GM18505 (cell line): ENCODE data around the gene RUFY4.

Source experiments
- ATAC-seq: cut with Tn5 transposase; IDR thresholded peaks from one replicate; pipeline ENCODE4 v1.9.1; 2021; ENCODE audit not compliant: unreplicated experiment
- POLR2A ChIP-seq: IDR thresholded peaks from 4 replicates; pipeline ENCODE4 v1.6.1; 2011; ENCODE audit warnings: borderline replicate concordance; ENCODE audit not compliant: insufficient read depth, insufficient read length; ENCODE audit errors: extremely low read depth

RUFY4 gene, protein sequence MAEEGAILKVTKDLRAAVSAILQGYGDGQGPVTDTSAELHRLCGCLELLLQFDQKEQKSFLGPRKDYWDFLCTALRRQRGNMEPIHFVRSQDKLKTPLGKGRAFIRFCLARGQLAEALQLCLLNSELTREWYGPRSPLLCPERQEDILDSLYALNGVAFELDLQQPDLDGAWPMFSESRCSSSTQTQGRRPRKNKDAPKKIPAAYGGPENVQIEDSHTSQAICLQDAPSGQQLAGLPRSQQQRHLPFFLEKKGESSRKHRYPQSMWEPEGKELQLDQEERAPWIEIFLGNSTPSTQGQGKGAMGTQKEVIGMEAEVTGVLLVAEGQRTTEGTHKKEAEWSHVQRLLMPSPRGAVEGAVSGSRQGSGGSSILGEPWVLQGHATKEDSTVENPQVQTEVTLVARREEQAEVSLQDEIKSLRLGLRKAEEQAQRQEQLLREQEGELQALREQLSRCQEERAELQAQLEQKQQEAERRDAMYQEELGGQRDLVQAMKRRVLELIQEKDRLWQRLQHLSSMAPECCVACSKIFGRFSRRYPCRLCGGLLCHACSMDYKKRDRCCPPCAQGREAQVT

DNA sequence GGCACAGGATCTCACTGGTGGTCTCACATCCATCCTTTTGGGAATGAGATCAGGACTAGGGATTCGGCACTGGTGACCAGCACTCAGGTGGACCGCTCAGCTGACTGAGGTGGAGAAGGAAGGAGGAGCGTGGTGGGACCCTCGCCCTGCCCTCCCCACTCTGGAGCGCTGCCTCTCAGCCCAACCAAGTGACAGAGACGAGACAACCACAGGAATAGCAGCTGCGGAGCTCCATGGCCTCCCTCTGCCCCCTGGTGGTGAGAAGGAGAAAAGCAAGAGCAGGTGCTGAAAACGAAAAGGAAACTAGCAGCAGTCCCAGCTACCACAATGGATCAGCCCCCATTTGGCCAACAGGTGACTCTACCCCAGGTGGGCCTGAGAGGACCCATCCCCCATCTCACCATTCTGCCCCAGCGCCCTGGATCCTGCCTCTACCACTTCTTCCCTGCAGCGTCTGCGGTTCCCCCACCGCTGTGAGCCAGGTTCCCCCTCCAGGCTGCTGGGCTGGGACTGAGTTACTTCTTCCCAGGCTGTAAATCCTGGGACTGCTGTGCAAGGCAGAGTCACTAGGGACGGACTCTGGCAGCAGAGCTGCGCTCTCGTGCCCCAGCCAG is at the start of gene RUFY4:
TSS of gene RUFY4 (plus strand) at position 533 of the 614 bp plus-strand sequence. CDS start 1,353 bp downstream, outside the sequence.
- ATAC-seq: peak; percentile 62

DNA sequence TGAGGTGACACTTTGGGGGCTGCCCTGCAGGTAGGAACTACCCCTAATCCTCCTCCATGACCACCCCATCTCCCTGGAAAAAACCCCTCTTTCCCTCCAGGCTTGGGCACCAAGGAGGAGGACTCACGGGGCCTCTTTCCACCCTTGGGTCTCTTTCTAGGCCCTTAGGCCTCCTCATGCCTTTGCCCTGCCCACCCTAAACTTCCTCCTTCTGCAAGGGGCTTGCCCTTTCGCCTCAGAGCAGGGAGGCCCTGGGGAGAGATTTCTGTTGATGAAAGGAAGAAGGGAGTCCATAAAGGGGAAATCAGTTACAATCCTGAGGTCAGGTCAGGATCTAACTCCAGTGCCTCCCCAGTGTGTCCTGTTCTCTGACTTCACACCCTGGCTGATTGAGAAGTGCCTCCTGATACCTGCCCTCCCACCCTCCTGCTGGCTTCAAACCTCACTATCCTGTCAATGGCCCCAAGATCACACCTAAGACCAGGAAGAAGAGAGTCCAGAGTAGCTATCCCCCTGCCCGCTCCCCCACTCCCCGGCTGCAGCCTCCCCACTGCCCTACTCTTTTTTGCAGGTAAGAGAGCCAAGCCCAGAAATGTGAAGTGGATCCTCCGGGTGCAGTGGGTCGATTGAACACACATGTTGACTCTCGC is 49.5 kb upstream of the RUFY4 start:
- ATAC-seq: no peak
- TF ChIP-seq POLR2A: no peak

DNA sequence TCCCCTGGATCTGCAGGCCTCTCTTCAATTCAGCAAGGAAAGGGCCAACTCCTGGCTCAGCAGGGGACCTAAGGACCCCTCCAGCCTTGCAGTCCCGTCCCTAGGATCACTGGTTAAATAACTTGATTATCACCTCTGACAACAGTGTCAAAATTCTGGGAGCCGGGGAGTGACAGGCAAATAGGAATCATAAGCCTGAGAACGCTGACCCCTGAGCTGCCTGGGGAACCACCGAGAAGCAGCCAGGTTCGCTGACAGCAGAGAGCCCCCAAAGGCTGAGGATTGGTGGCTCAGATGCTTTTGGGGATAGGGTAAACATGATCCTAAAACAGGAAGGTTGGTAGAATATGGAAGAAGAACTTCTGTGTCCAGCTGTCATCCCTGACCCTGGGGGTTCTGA is 48.8 kb upstream of the RUFY4 start:
- TF ChIP-seq POLR2A: no peak
- no peak for ATAC-seq

DNA sequence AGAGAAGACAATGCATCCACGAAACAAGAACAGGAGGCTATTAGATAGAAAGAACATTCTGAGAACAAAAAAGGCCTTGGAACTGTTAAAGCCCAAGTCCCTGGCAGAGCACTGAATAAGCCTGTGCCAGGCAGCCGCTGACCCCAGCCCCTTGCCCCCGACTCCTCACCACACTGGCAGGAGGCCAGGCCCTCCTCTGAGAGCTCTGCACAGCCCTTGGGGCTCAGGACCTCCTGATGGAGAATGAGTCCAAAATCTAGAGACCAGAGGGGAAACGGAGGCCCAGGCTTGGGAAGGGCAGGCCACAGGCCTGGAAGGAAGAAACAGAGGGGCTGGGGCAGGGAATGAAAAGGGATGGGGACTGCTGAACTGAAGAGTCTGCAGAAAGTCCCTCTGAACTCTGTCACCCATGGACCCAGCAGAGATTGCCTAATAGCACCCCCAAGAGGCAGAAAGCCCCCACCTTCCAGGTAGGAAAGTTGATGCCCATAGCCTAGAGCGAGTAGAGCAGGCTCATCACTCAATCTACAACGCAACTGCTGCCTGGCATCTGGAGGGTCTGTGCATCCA is 48.0 kb upstream of the RUFY4 start:
- ATAC-seq: no peak
- TF ChIP-seq POLR2A: no peak

DNA sequence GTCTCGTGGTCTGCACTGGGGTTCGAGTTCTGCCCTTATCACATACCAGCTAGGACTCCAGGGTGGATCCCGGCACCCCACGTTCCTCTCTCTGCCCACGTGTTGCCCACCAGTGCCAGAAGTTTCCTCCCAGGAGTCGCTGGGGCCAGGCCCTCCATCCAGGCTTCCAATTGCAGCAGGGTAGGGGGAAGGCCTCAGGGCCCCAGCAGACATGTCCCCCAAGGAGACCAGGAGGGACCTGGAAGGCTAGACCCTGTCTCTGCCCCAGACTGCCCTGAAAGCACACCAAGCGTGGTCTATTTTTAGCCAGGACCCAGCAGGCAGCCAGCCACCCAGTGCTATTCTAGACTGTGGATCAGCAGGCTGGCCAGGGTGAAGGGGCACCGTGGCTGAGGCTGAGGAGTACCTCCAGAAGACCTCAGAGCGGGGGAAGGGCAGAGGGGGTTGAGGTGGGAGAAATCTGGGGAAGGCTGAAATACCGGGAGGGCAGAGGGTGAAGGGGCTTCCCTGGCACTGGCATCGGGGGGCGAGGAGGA is 47.4 kb upstream of the RUFY4 start:
- TF ChIP-seq POLR2A: no peak
- ATAC-seq: no peak

DNA sequence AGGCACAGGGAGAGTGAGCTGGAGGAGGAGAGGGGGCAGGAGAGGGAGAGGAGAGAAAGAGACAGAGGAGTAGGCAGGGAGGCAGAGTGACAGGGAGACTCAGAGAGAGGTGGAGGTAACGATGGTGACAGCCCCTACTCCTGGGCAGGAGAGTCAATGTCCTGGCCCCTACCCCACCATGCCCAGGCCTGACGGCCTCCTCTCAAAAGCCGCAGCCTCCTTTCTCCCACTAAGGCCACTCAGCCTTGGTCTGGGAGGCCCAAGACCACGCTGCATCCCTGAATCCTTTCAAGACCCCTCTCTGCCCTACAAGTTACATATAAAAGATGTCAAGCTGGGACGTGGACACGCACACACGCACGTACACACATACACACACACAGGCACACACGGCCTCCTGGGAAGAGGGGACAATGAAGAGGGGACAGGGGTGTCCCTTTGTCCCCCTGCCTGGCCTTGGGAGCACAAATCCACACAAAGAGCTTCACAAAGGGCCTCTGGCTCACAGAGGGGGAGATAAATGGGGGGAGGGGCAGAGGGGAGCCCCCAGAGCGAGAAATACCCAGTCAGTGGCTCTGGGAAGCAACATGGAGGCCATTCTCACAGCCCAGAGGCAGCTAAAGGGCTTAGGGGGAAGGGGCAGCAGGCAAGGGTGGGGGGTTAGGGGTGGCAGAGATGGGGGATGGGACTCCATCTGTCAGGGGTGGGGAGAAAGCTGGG is 46.8 kb upstream of the RUFY4 start:
- ATAC-seq: no peak
- TF ChIP-seq POLR2A: no peak

DNA sequence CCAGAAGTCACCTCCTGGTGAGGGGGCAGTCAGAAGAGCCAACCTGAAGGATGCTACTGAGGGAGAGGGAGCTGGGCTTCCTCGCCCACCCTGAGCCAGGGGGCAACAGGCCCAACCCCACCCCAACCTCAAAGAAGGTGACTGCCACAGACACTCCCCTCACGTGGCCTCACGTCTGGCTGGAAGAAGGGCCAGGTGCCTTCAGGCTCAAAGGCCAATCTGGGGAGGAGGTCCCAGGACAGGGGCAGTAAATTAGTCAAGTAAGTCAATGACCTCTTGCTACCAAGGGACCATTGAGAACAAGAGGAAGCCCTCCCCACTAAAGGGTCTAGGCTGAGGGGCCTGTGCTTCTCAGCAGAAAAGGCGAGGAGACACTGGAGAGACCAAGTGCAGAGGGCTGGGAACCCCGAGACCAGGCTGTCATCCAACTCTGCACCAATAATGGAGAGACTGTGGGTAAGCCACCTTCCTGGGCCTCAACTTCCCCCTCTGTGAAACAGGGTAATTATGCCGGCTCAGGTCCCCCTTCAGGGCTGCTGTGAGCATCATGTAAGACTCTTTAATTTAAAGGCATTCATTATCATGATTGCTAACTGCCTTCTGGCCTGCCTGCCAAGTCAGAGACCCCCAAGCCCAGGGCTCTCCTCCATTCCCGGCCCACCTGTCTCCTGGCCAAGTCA is 46.1 kb upstream of the RUFY4 start:
- TF ChIP-seq POLR2A: no peak
- no peak for ATAC-seq

DNA sequence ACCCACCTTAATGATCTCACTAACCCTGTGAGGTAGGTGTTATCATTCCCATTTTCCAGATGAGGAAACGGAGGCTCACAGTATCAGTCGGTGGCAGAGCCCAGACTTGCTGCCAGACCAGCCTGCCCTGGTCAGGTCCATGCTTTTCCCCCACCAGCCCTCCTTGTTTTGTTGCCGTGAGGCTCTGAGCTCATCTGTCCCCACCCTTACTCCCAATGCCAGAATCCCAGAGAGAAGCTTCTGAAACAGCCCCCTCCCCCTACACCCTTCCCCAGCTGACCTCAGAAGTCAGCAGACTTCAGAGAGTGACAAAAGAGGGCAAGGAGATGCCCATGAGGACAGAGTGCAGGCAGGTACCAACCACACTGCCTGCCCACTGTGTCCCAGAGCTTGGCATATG is 45.4 kb upstream of the RUFY4 start:
- no peak for ATAC-seq
- TF ChIP-seq POLR2A: no peak

DNA sequence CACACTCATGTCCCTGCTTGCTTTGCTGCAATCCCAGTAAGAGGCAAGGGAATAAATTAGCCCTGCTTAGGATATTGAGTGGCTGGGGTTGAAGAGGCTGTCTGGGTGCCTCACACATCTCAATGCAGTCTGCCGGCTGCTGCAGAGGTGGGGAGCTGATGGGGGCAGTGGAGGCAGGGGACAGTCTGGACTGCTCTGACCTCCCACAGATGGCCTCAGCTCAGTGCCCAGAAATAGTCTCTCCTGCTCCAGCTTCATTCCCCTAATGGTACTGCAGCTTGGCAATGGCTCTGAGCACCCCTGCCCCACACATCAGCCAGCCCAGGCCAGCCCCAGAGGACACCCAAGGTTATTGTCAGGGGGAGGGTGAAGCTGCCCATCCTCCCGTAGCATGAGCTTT is 44.7 kb upstream of the RUFY4 start:
- no peak for TF ChIP-seq POLR2A
- no peak for ATAC-seq

DNA sequence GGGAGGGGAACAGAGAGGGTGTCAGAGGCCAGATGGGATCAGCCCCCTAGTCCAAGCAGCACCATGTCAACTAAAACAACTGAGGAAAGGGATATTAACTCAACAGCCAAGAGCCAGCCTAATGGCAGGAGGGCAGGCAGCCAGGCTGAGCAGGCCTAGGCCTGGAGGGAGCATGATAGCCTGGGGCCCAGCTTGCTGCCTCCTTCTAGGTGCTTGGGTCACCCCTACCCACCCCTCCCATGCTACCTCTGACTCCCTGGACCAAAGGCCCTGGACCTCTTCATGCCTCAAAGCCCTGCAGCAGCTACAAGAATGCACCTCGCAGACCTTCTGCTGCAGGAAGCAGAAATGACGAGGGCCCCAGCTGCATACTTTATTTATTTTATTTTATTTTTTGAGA is 44.2 kb upstream of the RUFY4 start:
- no peak for TF ChIP-seq POLR2A
- no peak for ATAC-seq

DNA sequence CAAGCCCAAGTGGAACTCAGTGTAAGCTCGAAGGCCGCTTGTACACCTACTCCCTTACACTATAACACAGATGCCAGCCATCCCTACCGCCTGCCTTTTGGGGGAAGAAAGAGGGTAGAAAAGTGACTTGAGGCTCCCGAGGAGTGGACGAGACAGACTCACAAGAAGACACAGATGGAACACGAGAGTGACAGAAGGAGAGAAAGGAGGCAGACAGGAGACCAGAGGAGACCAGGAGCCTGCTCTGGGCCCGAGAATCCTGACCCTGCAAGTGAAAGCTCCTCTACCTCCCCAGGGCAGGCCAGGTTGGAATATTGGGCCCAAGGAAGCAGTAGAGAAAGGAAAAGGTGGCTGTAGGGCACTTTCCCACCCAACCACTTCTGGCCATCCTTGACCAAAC is 42.8 kb upstream of the RUFY4 start:
- no peak for ATAC-seq
- no peak for TF ChIP-seq POLR2A
